KBM-7 (cell line): ENCODE results near the gene ELAPOR1.

Experiments used
- DNase-seq: peaks from one replicate; pipeline ENCODE4 v3.0.0-alpha.2; 2015
- in situ Hi-C: fragments of 300-500 bp; cut with MboI; formaldehyde crosslinking; loops from 2 replicates; pipeline ENCODE4 v1.14.3; 2020; ENCODE audit warnings: low sequenced_read_pairs, low pct_unique_long_range_greater_than_20kb, mixed read lengths

The ELAPOR1 gene

GRCh38 chr1:109161858-109162606 lies 48.1 kb downstream of the ELAPOR1 start:
- in situ Hi-C loops = no loop called here

GRCh38 chr1:109162626-109163025 lies 48.7 kb downstream of the ELAPOR1 start:
- in situ Hi-C loops = no loop called here
- no peak for DNase-seq

More at GRCh38 chr1:109161858-109162606, 48.1 kb downstream of the ELAPOR1 start:
- DNase-seq = peak; percentile 87

- DNase-seq = no peak
- in situ Hi-C loops = no loop called here
Measured at GRCh38 chr1:109163551-109163950, 49.6 kb downstream of the ELAPOR1 start.
